NT2/D1 (cell line): ENCODE data around the gene FCRL3.
"Not testable (repeated sequence)": the region's sequence is repeated elsewhere in the genome, so short reads cannot be mapped to it uniquely, and the experiment has no call there.

Experiments
- DNase-seq: peaks from one replicate; pipeline ENCODE4 v3.0.0-alpha.2; 2011; ENCODE audit warnings: low read depth, low spot score
- H3K27me3 ChIP-seq: 2 replicates; pipeline ENCODE4 v1.6.0; 2011; ENCODE audit warnings: mild to moderate bottlenecking; ENCODE audit not compliant: insufficient read length, insufficient read depth
- H3K36me3 ChIP-seq: 2 replicates; pipeline ENCODE4 v1.6.1; 2011; ENCODE audit warnings: mild to moderate bottlenecking, low read length, mixed read lengths; ENCODE audit not compliant: insufficient read depth, insufficient read length
- H3K4me1 ChIP-seq: 2 replicates; pipeline ENCODE4 v1.5.1; 2011; ENCODE audit not compliant: insufficient read depth, insufficient read length
- H3K4me3 ChIP-seq: 2 replicates; pipeline ENCODE4 v1.5.1; 2011; ENCODE audit warnings: low read depth; ENCODE audit not compliant: insufficient read length
- H3K9ac ChIP-seq: 2 replicates; pipeline ENCODE4 v1.6.0; 2011; ENCODE audit warnings: low read depth; ENCODE audit not compliant: insufficient read length
- H3K9me3 ChIP-seq: 2 replicates; pipeline ENCODE4 v1.5.1; 2011; ENCODE audit warnings: mild to moderate bottlenecking, low read length; ENCODE audit not compliant: insufficient read depth
- SUZ12 ChIP-seq: IDR thresholded peaks from 2 replicates; pipeline ENCODE4 v1.6.1; 2011; ENCODE audit not compliant: insufficient read length, insufficient read depth; ENCODE audit errors: extremely low read depth
- YY1 ChIP-seq: IDR thresholded peaks from 2 replicates; pipeline ENCODE4 v1.6.1; 2011; ENCODE audit not compliant: insufficient read length, insufficient read depth
- ZNF274 ChIP-seq: IDR thresholded peaks from 2 replicates; pipeline ENCODE4 v1.6.1; 2011; ENCODE audit warnings: mild to moderate bottlenecking, low read depth, low read length

Gene FCRL3, protein sequence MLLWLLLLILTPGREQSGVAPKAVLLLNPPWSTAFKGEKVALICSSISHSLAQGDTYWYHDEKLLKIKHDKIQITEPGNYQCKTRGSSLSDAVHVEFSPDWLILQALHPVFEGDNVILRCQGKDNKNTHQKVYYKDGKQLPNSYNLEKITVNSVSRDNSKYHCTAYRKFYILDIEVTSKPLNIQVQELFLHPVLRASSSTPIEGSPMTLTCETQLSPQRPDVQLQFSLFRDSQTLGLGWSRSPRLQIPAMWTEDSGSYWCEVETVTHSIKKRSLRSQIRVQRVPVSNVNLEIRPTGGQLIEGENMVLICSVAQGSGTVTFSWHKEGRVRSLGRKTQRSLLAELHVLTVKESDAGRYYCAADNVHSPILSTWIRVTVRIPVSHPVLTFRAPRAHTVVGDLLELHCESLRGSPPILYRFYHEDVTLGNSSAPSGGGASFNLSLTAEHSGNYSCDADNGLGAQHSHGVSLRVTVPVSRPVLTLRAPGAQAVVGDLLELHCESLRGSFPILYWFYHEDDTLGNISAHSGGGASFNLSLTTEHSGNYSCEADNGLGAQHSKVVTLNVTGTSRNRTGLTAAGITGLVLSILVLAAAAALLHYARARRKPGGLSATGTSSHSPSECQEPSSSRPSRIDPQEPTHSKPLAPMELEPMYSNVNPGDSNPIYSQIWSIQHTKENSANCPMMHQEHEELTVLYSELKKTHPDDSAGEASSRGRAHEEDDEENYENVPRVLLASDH

DNA sequence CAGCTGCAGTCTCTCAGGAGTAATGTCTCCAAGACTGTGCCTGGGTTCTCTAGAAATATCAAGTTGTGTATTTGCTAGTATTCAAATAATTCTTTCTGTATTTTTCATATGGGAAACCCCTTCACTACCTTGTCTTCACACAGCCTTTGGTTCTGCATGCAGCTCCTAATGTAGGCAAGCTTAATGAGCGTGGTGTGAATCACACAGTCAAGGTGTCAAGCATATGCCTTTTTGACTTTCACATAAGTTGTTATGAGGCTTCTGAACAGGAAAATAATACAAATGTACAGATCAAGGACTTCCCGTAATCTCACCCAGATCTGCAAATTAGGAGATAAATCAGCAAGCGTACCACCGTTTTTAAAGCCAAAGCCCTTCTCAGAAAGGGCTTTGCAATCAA, at the start of gene FCRL3:
Gene FCRL3 (minus strand): TSS at position 38 of the 400 bp plus-strand sequence. CDS start 280 bp downstream, outside the sequence.
- Histone ChIP-seq H3K27me3 (no peaks in the 10 kb centered on the region), H3K4me1 (no peaks in the 10 kb centered on the region), H3K9ac (no peak within 1 kb of the TSS), H3K4me3 (no peak within 1 kb of the TSS), H3K36me3 (no peaks in the 10 kb centered on the region), H3K9me3 (no peaks in the 10 kb centered on the region)
- DNase-seq = no peak
- no peak for TF ChIP-seq ZNF274

DNA sequence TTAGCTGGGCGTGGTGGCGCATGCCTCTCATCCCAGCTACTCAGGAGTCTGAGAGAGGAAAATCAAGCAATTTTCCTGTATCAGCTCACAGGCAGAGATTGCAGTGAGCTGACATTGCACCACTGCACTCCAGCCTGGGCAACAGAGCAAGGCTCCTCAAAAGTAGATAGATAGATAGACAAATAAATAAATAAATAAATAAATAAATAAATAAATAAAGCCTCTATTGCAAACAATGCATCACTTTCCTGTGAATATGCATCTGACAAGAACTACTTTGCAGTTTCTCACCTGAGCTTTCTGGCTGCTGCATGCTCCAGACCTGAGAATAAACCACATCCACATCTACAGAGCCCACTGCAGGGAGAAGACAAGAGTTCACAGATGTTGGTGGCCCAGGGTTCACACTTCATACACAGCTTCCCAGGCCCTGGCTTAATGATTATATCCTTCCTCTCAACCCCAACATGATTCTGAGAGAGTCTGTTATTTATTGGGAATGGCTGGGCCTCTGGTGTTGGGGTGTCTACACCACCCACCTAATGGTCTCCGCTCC, 47.8 kb upstream of the FCRL3 start:
- Histone ChIP-seq H3K36me3 (no peaks in the 10 kb centered on the region), H3K4me3 (no peak overlapping the region), H3K9ac (no peak overlapping the region), H3K9me3 (peaks cover 4% of the 10 kb centered on the region; the same call in 1 of the 2 replicates), H3K4me1 (no peaks in the 10 kb centered on the region), H3K27me3 (no peaks in the 10 kb centered on the region)
- TF ChIP-seq SUZ12 (no peak), ZNF274 (no peak), YY1 (no peak)
- DNase-seq = no peak

DNA sequence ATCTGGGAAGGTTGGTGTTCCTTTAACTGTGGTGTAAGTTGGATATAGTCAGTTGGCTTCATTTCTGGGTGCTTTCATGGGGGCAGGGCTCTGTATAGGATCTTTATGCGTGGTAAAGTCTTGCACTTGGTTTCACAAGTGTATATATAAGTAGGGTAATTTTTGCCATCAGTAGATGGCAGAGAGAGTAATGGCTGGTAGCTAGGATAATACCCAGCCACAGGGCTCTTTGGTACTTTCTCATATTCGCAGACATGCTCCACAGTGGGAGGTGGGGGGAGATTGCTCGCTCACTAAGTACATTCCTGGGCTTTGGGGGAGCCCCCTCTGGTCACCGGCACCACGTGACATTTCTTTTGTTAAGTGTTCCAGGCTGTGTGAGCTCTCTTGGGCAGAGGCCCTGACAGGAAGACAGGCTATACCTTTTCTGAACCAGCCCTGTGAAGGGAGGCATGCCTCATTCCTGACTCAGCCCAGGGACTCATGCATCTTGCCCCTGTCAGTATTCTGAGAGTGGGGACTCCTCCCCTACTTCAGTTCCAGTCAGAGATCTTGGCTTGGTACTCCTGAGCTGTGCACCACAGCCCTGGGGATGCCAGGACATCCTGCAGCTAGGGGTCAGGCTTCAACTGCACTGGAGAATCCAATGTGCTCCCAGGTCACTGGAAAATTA, 38.8 kb upstream of the FCRL3 start:
- no peak overlapping the region for H3K4me3 ChIP-seq
- TF ChIP-seq SUZ12 (no peak), ZNF274 (no peak), YY1 (no peak)
- no peaks in the 10 kb centered on the region for H3K36me3 ChIP-seq
- H3K9me3 ChIP-seq = no peaks in the 10 kb centered on the region
- no peaks in the 10 kb centered on the region for H3K27me3 ChIP-seq
- no peak overlapping the region for H3K9ac ChIP-seq
- no peaks in the 10 kb centered on the region for H3K4me1 ChIP-seq
- DNase-seq = peak; percentile 30

DNA sequence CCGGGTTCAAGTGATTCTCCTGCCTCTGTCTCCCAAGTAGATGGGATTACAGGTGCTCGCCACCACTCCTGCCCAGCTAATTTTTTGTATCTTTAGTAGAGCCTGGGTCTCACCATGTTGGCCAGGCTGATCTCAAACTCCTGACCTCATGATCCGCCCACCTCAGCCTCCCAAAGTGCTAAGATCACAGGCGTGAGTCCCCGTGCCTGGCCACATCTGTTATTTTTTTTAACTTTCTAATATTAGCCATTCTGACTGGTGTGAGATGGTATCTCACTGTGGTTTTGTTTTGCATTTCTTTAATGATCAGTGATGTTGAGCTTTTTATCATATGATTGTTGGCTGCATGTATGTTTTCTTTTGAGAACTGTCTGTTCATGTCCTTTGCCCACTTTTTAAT, 35.4 kb upstream of the FCRL3 start:
- DNase-seq, H3K9me3 ChIP-seq, H3K4me1 ChIP-seq, H3K27me3 ChIP-seq, H3K36me3 ChIP-seq, H3K9ac ChIP-seq, H3K4me3 ChIP-seq: not testable (repeated sequence)

DNA sequence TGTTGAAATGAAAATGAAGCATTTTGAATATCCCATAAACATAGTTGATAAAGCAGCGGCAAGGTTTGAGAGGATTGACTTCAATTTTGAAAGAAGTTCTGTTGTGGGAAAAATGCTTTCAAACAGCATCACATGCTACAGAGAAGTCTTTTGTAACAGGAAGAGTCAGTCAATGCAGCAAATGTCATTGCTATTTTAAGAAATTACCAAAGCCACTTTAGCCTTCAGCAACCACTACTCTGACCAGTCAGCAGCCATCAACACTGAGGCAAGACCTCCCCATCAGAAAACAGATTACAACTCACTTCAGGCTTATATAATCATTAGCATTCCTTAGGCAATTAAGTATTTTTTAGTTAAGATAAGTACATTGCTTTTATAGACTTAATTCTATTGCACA, 33.8 kb upstream of the FCRL3 start:
- no peaks in the 10 kb centered on the region for H3K9me3 ChIP-seq
- no peaks in the 10 kb centered on the region for H3K4me1 ChIP-seq
- no peaks in the 10 kb centered on the region for H3K27me3 ChIP-seq
- no peak for TF ChIP-seq ZNF274
- no peak for DNase-seq
- H3K9ac ChIP-seq = no peak overlapping the region
- no peak overlapping the region for H3K4me3 ChIP-seq
- H3K36me3 ChIP-seq = no peaks in the 10 kb centered on the region

DNA sequence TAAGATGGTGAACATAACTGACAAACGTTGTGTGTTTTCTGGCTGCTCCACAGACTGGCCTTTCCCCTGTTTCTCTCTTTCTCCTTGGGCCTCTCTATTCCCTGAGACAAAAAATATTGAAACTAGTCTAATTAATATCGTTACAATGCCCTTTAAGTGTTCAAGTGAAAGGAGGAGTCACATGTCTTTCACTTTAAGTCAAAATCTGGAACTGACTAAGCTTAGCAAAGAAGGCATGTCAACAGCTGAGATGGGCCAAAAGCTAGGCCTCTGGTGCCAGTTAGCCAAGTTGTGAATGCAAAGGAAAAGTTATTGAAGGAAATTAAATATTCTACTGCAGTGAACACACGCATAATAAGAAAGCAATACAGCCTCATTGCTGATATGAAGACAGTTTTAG, 32.2 kb upstream of the FCRL3 start:
- H3K9me3 ChIP-seq = no peaks in the 10 kb centered on the region
- no peaks in the 10 kb centered on the region for H3K27me3 ChIP-seq
- TF ChIP-seq YY1 = no peak
- TF ChIP-seq SUZ12 = no peak
- no peak for TF ChIP-seq ZNF274
- H3K4me1 ChIP-seq = no peaks in the 10 kb centered on the region
- H3K36me3 ChIP-seq = no peaks in the 10 kb centered on the region
- H3K4me3 ChIP-seq = no peak overlapping the region
- no peak for DNase-seq
- no peak overlapping the region for H3K9ac ChIP-seq

DNA sequence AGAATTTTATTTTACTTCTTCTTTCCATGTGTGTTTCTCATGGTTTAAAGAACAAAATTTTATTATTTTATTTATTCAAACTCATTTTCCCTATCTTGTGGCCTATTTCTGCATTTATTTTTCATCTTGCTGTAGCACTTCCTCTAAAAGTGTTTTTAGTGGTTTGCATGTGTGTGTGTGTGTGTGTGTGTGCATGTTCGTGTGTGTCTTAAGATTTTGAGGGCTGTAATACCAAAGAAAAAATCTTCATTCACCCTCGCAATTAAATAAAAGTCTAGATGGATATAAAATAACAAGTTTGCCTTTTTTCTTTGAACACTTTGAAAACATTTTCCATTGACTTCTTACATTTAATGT, 24.6 kb upstream of the FCRL3 start:
- TF ChIP-seq YY1 (no peak), SUZ12 (no peak), ZNF274 (no peak)
- Histone ChIP-seq H3K27me3 (no peaks in the 10 kb centered on the region), H3K4me1 (no peaks in the 10 kb centered on the region), H3K36me3 (no peaks in the 10 kb centered on the region), H3K4me3 (no peak overlapping the region), H3K9ac (no peak overlapping the region), H3K9me3 (peaks cover 32% of the 10 kb centered on the region)
- DNase-seq = no peak
